Peyer's patch (tissue), 4 donors: Measurements from ENCODE around the gene CLEC16A.

Experiments
- POLR2A ChIP-seq, 2 donors: fragments of 450-650 bp; IDR thresholded peaks; one replicate each; pipeline ENCODE4 v1.5.1; 2017; ENCODE audit warnings: antibody characterized with exemption in 2 of 2, mild to moderate bottlenecking in 2 of 2, moderate library complexity in 2 of 2
- TF ChIP-seq, protein P1 (sequence below), 6 experiments: fragments of 450-650 bp in 4 of 6; fragments of 200-600 bp in 2 of 6; sonication (generic) in 1 of 6; IDR thresholded peaks; one replicate each; pipeline ENCODE4 v1.5.1; 2017 to 2019; ENCODE audit warnings: antibody characterized with exemption in 6 of 6, mild to moderate bottlenecking in 3 of 6, moderate library complexity in 1 of 6

DNA sequence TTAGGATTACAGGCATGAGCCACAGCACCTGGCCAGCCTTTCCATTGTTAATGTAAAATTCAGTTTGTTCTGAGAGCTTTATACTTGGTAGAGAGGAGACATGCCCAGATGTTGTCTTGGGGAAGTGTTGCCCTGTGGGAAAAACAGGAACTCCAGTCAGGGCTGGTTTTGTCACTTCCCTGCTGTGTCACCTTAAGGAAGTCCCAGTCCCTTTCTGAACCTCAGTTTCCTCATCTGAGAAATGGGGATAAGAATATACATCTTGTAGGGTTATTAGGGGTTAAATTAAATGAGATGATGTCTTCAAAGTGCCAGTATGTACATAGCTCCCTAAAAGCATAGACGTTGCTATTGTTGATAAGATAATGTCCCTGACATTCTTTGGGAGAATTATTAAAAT is 25.3 kb downstream of the CLEC16A start:
- TF ChIP-seq, protein P1, sequence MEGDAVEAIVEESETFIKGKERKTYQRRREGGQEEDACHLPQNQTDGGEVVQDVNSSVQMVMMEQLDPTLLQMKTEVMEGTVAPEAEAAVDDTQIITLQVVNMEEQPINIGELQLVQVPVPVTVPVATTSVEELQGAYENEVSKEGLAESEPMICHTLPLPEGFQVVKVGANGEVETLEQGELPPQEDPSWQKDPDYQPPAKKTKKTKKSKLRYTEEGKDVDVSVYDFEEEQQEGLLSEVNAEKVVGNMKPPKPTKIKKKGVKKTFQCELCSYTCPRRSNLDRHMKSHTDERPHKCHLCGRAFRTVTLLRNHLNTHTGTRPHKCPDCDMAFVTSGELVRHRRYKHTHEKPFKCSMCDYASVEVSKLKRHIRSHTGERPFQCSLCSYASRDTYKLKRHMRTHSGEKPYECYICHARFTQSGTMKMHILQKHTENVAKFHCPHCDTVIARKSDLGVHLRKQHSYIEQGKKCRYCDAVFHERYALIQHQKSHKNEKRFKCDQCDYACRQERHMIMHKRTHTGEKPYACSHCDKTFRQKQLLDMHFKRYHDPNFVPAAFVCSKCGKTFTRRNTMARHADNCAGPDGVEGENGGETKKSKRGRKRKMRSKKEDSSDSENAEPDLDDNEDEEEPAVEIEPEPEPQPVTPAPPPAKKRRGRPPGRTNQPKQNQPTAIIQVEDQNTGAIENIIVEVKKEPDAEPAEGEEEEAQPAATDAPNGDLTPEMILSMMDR (IDR thresholded peaks at IDR 0.05) = no peak
- no peak for TF ChIP-seq POLR2A (IDR thresholded peaks at IDR 0.05)
